Measurements from ENCODE around the gene SKAP2.

- TF ChIP-seq POLR2A (IDR thresholded peaks at IDR 0.05): no peak
- no peak for TF ChIP-seq CTCF (IDR thresholded peaks at IDR 0.05)
Measured at GRCh38 chr7:26813432-26813831, 51.0 kb downstream of the SKAP2 start.

Data from lower leg skin (tissue), 3 donors.